Measurements from ENCODE around the gene IRAK1. TPM values are rescaled to one million over a fixed set of nuclear protein-coding genes. Genes with fewer than 3 reads are reported as not detected.
"Not testable (repeated sequence)": the region's sequence is repeated elsewhere in the genome, so short reads cannot be mapped to it uniquely, and the experiment has no call there.

IRAK1 gene
- total RNA-seq, 4 donors from 2014 or later, result 36.4 to 53.1 (median 42.8) TPM

DNA sequence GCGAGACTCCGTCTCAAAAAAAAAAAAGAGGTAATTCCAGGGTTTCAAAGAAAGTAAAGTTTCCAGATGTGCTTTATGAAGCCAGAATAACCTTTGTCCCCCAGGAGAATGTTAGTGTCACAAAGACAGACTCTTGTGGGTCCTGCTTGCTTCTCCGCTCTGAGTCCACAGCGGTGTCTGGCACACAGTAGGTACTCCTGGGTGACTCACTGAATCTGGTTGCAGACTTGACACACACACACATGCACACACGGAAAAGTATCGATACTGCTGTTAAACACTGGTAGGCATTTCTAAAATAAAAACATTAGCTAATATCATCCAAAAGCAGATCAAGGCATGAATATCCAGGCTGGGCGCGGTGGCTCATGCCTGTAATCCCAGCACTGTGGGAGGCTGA lies 24.2 kb downstream of the IRAK1 start:
- H3K27me3 ChIP-seq, result no peaks in the 10 kb centered on the region
- H3K9me3 ChIP-seq, result no peaks in the 10 kb centered on the region
- no peak overlapping the region for H3K27ac ChIP-seq
- intact Hi-C loops (cut with DNase I), result no loop called here
- TF ChIP-seq, protein P1, sequence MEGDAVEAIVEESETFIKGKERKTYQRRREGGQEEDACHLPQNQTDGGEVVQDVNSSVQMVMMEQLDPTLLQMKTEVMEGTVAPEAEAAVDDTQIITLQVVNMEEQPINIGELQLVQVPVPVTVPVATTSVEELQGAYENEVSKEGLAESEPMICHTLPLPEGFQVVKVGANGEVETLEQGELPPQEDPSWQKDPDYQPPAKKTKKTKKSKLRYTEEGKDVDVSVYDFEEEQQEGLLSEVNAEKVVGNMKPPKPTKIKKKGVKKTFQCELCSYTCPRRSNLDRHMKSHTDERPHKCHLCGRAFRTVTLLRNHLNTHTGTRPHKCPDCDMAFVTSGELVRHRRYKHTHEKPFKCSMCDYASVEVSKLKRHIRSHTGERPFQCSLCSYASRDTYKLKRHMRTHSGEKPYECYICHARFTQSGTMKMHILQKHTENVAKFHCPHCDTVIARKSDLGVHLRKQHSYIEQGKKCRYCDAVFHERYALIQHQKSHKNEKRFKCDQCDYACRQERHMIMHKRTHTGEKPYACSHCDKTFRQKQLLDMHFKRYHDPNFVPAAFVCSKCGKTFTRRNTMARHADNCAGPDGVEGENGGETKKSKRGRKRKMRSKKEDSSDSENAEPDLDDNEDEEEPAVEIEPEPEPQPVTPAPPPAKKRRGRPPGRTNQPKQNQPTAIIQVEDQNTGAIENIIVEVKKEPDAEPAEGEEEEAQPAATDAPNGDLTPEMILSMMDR (IDR thresholded peaks at IDR 0.05), result no peak
- TF ChIP-seq POLR2A (IDR thresholded peaks at IDR 0.05), result no peak
- 96 to 98% methylated on average over 5 to 8 of the region's 8 CpGs for WGBS, 2 donors
- H3K4me1 ChIP-seq, result no peaks in the 10 kb centered on the region
- H3K4me3 ChIP-seq (replicated peaks in 1 of 3), result no peak overlapping the region
- DNase-seq, result no peak
- H3K36me3 ChIP-seq, result no peaks in the 10 kb centered on the region

DNA sequence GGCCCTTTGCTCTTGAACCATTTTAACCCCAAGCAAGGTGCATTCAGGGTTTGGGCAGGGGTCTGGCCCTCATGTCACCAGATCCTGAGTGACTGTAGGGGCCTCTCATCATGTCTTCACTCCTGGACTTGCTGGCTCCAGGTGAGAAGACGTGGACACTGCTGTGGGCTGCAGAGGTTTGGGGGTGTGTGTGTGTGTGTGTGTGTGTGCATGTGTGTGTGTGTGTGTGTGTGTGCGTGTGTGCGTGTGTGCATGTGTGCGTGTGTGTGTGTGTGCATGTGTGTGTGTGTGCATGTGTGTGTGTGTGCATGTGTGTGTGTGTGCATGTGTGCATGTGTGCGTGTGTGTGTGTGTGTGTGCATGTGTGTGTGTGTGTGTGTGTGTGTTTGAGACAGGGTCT lies 25.3 kb downstream of the IRAK1 start:
- H3K4me3 ChIP-seq (replicated peaks in 1 of 3); intact Hi-C loops (cut with DNase I); H3K36me3 ChIP-seq; H3K27me3 ChIP-seq; H3K4me1 ChIP-seq; H3K9me3 ChIP-seq; H3K27ac ChIP-seq; DNase-seq: not testable (repeated sequence)
- 33 to 100% methylated on average over 1 of the region's 5 CpGs for WGBS, 2 donors

DNA sequence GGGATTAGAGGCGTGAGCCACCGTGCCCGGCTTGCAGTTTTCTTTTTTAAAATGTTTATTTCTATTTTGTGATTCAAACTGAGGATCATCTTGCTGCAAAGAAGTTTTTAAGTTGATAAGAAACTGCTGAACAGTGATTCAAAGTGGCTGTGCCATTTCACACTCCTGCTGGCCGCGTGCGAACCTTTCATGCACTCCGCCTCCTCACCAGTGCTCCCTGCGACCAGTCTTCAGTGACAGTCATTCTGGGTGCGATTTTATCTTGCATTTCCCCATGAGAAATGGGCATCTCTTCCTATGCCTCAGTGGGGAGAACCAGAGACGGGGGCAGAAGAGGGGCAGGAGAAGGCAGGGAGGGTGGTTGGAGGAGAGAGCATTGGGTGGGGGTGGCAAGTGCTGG lies 25.7 kb downstream of the IRAK1 start:
- intact Hi-C loops (cut with DNase I), result no loop called here
- no peaks in the 10 kb centered on the region for H3K36me3 ChIP-seq
- H3K4me3 ChIP-seq (replicated peaks in 1 of 3), result no peak overlapping the region
- H3K27me3 ChIP-seq, result no peaks in the 10 kb centered on the region
- no peaks in the 10 kb centered on the region for H3K9me3 ChIP-seq
- TF ChIP-seq, protein P1 (IDR thresholded peaks at IDR 0.05), result no peak
- no peak for TF ChIP-seq POLR2A (IDR thresholded peaks at IDR 0.05)
- H3K4me1 ChIP-seq, result no peaks in the 10 kb centered on the region
- no peak for DNase-seq
- H3K27ac ChIP-seq, result no peak overlapping the region
- WGBS, 2 donors, result 89 to 94% methylated on average over 10 of the region's 10 CpGs

DNA sequence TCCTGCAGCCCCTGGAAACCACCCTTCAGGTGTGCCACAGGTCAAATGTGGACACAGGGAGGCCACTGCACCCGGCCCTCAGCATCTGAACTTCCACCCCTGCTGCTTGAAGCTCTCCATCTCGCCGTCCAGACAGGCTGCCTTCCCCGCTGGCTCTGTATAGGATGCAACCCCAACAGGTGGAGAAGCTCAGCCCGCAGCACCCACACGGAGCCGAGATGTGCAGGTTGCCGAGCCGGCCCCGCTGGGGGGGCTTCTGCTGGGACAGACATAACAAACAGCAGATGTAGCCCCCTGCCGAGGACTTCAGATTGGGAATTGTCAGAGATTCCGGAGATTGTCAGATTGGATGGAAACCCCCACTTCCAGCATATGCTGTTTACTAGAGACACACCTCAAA lies 26.6 kb downstream of the IRAK1 start:
- no peaks in the 10 kb centered on the region for H3K36me3 ChIP-seq
- no peak overlapping the region for H3K27ac ChIP-seq
- no peak for DNase-seq
- no peaks in the 10 kb centered on the region for H3K4me1 ChIP-seq
- intact Hi-C loops (cut with DNase I), result no loop called here
- TF ChIP-seq, protein P1 (IDR thresholded peaks at IDR 0.05), result no peak
- 84 to 97% methylated on average over 4 to 7 of the region's 12 CpGs for WGBS, 2 donors
- H3K9me3 ChIP-seq, result no peaks in the 10 kb centered on the region
- H3K27me3 ChIP-seq, result no peaks in the 10 kb centered on the region
- H3K4me3 ChIP-seq (replicated peaks in 1 of 3), result no peak overlapping the region

DNA sequence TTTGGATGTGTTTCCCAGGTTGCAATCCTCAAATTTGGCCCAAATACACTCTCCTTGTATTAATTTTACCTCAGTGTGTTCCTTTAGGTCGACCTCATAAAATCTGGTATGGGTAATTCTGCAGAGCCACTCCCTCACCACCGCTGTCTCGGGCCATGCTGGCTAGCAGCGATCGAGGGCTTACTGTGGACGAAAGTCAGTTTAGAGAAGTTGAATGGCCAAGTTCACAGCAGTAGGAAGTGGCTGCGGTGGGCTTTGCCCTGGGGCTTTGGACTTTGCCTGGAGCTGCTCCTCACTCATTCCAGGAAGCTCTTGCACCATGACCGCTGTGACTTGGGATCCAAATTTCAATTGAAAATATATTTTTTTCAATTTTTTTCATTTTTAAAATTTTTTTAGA lies 27.5 kb downstream of the IRAK1 start:
- TF ChIP-seq POLR2A (IDR thresholded peaks at IDR 0.05), result no peak
- TF ChIP-seq, protein P1 (IDR thresholded peaks at IDR 0.05), result no peak
- H3K4me1 ChIP-seq, result no peaks in the 10 kb centered on the region
- H3K9me3 ChIP-seq, result no peaks in the 10 kb centered on the region
- WGBS, 2 donors, result 88 to 93% methylated on average over 7 to 8 of the region's 8 CpGs
- no peak overlapping the region for H3K4me3 ChIP-seq (replicated peaks in 1 of 3)
- no peaks in the 10 kb centered on the region for H3K36me3 ChIP-seq
- intact Hi-C loops (cut with DNase I), result no loop called here
- no peak overlapping the region for H3K27ac ChIP-seq
- DNase-seq, result no peak
- no peaks in the 10 kb centered on the region for H3K27me3 ChIP-seq

DNA sequence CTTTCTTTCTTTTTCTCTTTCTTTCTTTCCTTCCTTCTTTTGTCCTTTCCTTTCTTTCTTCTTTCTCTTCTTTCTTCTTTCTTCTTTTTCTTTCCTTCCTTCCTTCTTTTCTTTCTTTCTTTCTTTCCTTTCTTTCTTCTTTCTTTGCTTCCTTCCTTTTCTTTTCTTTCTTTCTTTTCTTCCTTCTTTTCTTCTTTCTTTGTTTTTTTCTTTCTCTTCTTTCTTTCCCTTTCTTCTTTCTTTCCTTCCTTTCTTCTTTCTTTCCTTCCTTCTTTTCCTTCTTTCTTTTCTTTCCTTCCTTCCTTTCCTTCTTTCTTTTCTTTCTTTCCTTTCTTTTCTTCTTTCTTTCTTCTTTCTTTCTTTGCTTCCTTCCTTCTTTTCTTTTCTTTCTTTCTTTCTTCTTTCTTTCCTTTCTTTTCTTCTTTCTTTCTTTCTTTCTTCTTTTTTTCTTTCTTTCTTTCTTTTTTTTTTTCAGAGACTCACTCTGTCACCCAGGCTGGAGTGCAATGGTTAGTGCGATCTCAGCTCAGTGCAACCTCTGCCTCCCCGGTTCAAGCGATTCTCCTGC lies 28.6 kb downstream of the IRAK1 start:
- no peaks in the 10 kb centered on the region for H3K36me3 ChIP-seq
- H3K4me3 ChIP-seq (replicated peaks in 1 of 3), result no peak overlapping the region
- no peaks in the 10 kb centered on the region for H3K4me1 ChIP-seq
- H3K27me3 ChIP-seq, result no peaks in the 10 kb centered on the region
- DNase-seq, result no peak
- intact Hi-C loops (cut with DNase I), result no loop called here
- WGBS, 2 donors, result 100% methylated on average over 3 of the region's 3 CpGs
- TF ChIP-seq, protein P1 (IDR thresholded peaks at IDR 0.05), result no peak
- TF ChIP-seq POLR2A (IDR thresholded peaks at IDR 0.05), result no peak
- no peak overlapping the region for H3K27ac ChIP-seq
- no peaks in the 10 kb centered on the region for H3K9me3 ChIP-seq
